GM19240 (cell line): ENCODE data around the gene PFKM.

Experiments used
- DNase-seq: peaks from one replicate; pipeline ENCODE4 v3.0.0; 2011; ENCODE audit warnings: low spot score; ENCODE audit not compliant: insufficient read length

Gene PFKM

DNA sequence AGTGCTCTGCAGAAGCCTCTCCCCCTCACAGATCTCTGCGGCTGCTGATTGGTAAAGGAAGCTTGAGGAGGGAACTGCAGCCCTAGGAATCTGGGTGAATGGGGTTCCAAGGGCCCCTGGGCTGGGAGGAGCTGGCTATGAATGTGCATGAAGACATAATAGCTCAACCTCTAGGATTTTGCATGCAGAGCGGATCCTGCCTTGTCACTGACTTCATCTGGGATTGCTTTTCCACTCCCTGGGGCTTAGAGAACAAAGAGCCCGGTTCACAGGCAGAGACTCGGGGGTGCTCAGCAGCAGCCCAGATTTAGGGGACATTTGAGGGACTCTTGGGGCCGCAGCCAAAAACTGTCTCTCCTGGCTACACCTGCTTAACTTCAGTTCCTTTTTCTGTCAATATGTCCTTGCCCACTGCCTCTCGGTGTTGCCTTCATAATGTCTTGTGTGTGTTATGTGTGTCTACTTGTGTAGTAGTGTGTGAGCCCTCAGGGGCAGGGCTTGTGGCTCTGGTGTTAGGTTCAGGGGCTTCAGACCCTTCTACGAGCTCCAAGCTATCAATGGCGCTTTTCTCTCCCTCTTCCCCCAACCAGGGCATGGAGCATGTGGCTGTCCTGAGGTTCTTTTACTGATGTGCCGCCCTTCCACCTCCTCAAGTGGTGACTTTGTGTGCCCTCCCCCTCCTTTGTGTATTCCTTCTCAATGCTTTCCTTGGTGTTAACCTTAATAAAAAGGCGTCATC lies 66.2 kb downstream of the PFKM start:
- no peak for DNase-seq

DNA sequence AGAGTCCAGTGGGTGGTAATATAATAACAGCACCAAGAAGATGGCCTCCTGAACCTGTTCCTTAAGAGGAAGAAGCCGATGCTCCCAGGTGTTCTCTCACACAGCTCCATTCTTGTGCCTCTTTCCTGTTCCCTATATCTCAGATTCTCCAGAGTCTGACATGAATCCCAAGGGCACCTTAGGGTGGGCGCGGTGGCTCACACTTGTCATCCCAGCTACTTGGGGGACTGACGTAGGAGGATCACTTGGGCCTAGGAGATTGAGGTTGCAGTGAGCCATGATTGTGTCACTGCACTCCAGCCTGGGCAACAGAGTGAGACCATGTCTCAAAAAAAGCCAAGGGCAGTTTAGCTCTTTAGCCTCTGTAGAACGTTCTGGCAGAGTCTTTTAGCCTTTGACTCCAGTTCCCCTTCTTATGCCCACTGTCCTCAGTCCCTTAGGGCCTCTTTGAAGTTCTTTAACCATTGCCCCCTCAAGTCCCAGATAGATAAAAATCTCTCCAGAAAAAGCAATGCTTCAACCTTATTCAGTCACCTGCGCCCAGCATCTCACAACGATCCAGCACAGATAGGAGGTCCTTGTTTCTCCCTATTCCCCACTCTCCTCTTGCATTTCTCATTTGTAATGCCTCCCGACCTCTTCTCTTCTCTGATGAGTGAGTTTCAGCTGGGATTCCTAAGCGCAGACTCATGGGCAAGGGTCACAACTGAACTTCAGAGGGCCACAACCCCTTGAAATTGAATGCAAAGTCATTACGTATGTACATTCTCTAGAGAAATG lies 68.9 kb downstream of the PFKM start:
- DNase-seq = no peak

DNA sequence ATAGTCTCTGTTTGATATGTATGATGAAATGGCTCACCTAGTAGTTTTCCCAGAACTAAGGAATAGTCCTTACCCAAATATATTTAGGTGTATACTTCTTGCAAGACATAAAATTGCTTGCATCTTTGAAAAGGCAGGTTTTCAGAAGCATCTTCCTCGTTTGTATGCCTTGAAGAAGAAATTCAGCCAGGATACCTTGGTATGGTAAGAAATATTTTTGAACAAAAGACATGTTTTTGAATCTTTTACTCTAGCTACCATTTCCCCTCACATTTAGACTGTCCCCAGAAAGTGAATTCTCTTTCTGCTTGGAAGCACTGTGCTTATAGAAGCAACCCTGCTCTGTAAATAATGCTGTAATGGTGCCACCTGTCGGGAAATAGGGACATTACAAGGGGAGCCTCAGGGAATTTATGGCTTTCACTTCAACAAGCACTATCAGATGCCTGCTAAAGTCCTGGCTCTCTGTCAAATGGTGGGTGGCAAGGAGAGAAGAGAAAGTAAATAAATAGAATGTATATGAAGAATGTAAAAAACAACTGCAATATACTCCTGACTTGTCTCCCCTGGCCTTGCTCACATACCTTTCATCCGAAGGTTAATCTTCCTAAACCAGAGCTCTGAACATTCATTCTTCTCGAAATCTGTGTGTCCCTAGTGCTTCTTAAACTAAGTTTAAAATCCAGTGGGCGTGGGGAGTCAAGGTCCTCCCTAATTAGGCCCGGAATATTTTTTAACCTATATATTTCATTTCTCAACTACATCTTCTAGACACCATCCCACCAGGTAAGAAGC lies 70.4 kb downstream of the PFKM start:
- DNase-seq = no peak

DNA sequence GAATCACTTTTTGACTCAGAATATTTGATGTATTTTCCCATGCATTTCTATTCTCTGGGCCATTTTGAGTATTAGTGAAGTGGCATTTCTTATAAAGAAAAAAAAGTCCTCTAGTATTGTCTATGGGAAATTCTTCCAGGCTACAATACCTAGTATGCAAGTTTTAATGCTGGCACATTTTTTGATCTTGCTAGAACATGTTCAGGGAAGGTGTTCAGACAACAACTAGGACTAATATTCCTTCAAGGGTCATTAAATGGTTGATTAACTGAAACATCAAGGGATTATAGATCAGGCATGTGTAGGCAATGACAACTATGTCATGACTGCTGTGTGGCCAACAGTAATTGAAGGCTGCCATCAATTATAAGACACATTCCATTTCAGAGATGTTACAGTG lies 71.9 kb downstream of the PFKM start:
- DNase-seq = no peak

DNA sequence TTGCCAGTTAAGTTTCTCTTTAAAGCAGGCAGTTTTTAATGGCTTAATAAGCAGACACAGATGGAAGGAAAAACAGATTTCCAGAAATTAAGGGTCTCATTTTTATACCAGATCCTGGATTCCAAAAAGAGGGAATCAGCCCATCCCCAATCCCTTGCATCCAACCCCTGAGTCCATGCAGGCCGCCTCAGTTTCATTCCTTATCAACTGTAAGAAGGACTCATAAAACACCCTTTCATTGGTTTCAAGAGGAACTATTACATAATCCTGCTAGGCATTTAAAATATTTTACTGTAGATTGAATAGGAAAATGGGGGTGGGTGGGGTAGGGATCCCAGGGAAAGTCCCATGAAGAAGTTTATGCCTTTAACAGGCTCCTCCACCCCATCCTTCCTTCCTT lies 73.7 kb downstream of the PFKM start:
- DNase-seq = no peak

DNA sequence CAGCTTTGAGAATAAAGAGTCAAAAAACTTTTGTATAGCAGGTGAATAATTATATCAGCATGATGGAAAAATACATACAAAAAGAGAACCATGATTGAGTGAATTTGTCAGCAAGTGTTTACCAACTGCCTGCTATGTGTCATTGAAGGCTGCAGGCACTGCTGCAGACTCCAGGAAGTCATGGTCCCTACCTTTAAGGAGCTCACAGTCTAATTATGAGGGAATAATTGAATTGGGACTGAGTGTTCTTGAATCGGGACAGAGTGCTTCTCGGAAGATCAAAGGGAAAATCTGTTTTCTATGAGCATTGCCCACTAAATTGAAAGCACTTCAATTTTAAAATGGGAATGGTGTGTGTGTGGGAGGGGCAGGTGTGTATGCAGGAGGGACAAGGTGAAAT lies 74.5 kb downstream of the PFKM start:
- no peak for DNase-seq

DNA sequence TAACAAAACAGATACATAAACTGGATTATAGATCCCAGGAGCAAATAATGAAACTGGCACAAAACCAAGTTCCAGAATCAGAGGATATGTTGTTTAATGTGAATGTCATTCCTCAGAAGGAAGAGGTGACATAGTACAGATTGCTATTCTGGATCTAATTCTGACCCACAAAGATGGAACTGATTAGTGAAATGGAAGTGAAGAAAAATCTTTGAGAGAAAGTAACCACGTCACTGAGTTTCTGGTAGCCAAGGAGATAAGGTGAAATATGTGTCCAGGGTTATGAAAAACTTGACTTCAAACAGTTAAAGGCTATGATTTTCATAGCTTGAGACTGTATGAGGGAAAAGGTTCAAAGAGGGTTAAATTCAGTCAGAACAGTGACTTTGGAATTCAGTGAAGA lies 75.6 kb downstream of the PFKM start:
- no peak for DNase-seq
